Measurements from ENCODE around the gene KCTD1. TPM values are rescaled to one million over a fixed set of nuclear protein-coding genes. Genes with fewer than 3 reads are reported as not detected.
A peak's percentile ranks its signal among the peaks of the same experiment; 100 is the strongest.

Gene KCTD1
- total RNA-seq, 1 donor from 2014 or later = 31.8 TPM

DNA sequence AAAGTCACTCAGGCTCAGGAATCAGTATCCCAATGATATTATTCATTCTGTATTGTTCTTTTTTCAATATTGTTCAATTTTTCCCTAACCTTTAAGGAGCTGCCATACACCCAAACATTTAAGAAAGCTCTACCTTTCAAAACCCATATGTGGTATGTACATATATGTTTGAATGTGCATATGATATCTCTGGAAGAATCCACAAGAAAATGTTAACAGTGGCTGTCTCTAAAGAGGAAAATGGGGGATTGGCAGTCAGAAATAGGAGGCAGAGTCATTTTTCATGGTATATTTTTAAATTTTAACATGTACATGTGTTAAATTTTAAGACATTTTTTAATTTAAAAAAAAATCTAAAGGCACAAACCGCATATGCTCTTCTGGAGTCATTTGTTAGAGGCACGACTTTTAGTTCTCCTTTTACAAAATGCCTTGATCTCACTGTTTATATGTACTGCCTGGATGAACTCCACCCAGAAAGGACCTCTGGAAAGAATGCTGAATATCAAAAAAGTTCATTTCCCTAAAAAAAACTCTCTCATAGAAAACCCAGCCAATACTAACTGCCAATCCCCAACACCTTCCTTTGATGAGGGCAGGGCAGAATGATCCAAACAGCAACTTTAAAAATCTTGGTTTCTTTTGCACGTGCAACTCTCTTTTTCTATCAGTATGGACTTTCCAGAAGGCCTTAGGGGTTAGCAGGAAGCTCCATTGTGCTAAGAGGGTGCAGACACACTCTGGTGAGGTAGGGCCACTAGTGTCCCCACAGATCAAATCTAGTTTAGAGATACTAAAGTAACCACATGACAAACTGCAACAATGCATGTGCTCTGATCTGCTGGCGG lies 23.6 kb downstream of the KCTD1 start:
- Mint-ChIP-seq H3K4me3 (ENCODE audit: unreplicated experiment) (no peak overlapping the region), H3K36me3 (ENCODE audit: low read depth, unreplicated experiment) (peaks cover 2% of the 10 kb centered on the region), H3K27me3 (ENCODE audit: low read depth, unreplicated experiment) (no peaks in the 10 kb centered on the region), H3K27ac (ENCODE audit: unreplicated experiment) (no peak overlapping the region), H3K4me1 (ENCODE audit: low read depth, unreplicated experiment) (peaks cover 19% of the 10 kb centered on the region), H3K9me3 (ENCODE audit: unreplicated experiment) (no peaks in the 10 kb centered on the region)
- no peaks in the 10 kb centered on the region for H3K27me3 ChIP-seq (ENCODE audit: insufficient read depth, low read length)
- H3K4me1 ChIP-seq (ENCODE audit: insufficient read depth, low read length) = no peaks in the 10 kb centered on the region
- H4K20me1 ChIP-seq (ENCODE audit: insufficient read depth, low read length) = peaks cover 46% of the 10 kb centered on the region
- H3K79me2 ChIP-seq (ENCODE audit: insufficient read depth, low read length) = peaks cover 16% of the 10 kb centered on the region
- no peak overlapping the region for H3K9ac ChIP-seq (ENCODE audit: low read length)
- no peak overlapping the region for H3K4me3 ChIP-seq (ENCODE audit: insufficient read depth, low read depth, low read length)
- no peaks in the 10 kb centered on the region for H3K9me3 ChIP-seq (ENCODE audit: insufficient read depth, low read depth, low read length)
- H3K4me2 ChIP-seq (ENCODE audit: low read length) = no peak overlapping the region
- H3K36me3 ChIP-seq (ENCODE audit: insufficient read depth, low read length) = no peaks in the 10 kb centered on the region
- DNase-seq (ENCODE audit: low read depth) = no peak
- no peak for TF ChIP-seq EZH2 (IDR thresholded peaks at IDR 0.05; ENCODE audit: insufficient read depth, low read length)
- TF ChIP-seq, protein P1, sequence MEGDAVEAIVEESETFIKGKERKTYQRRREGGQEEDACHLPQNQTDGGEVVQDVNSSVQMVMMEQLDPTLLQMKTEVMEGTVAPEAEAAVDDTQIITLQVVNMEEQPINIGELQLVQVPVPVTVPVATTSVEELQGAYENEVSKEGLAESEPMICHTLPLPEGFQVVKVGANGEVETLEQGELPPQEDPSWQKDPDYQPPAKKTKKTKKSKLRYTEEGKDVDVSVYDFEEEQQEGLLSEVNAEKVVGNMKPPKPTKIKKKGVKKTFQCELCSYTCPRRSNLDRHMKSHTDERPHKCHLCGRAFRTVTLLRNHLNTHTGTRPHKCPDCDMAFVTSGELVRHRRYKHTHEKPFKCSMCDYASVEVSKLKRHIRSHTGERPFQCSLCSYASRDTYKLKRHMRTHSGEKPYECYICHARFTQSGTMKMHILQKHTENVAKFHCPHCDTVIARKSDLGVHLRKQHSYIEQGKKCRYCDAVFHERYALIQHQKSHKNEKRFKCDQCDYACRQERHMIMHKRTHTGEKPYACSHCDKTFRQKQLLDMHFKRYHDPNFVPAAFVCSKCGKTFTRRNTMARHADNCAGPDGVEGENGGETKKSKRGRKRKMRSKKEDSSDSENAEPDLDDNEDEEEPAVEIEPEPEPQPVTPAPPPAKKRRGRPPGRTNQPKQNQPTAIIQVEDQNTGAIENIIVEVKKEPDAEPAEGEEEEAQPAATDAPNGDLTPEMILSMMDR (IDR thresholded peaks at IDR 0.05; ENCODE audit: insufficient read depth, low read depth, low read length) = no peak
- no peak overlapping the region for H2AFZ ChIP-seq (ENCODE audit: low read depth, low read length)
- no peak overlapping the region for H3K27ac ChIP-seq (ENCODE audit: low read depth, low read length)
- FAIRE-seq = no peak

DNA sequence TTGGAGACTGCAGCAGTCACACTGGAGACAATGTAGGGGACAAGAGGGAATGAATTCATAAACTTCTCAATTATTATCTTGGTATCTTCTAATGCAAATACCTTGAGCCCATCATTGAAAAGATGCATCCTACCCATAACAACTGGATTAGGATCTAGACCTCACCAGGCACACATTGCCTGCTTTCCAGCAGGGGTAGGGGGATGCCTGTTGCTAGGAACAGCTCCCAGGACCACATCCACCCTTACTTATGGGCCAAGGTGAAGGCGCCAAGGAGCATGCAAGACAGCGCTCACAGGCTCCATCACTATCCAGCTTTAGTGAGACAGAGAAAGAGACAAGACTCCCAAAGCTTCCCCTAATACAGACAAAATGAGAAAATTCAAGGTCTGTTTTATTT lies 24.4 kb downstream of the KCTD1 start:
- H3K4me3 Mint-ChIP-seq (ENCODE audit: unreplicated experiment) = no peak overlapping the region
- Histone ChIP-seq H3K36me3 (ENCODE audit: insufficient read depth, low read length) (no peaks in the 10 kb centered on the region), H3K27ac (ENCODE audit: low read depth, low read length) (no peak overlapping the region), H4K20me1 (ENCODE audit: insufficient read depth, low read length) (peaks cover 45% of the 10 kb centered on the region), H3K4me2 (ENCODE audit: low read length) (no peak overlapping the region), H3K27me3 (ENCODE audit: insufficient read depth, low read length) (no peaks in the 10 kb centered on the region), H3K9me3 (ENCODE audit: insufficient read depth, low read depth, low read length) (no peaks in the 10 kb centered on the region), H3K79me2 (ENCODE audit: insufficient read depth, low read length) (peaks cover 18% of the 10 kb centered on the region), H2AFZ (ENCODE audit: low read depth, low read length) (no peak overlapping the region), H3K4me3 (ENCODE audit: insufficient read depth, low read depth, low read length) (no peak overlapping the region), H3K9ac (ENCODE audit: low read length) (no peak overlapping the region), H3K4me1 (ENCODE audit: insufficient read depth, low read length) (no peaks in the 10 kb centered on the region)
- no peaks in the 10 kb centered on the region for H3K9me3 Mint-ChIP-seq (ENCODE audit: unreplicated experiment)
- H3K36me3 Mint-ChIP-seq (ENCODE audit: low read depth, unreplicated experiment) = peaks cover 2% of the 10 kb centered on the region
- H3K27me3 Mint-ChIP-seq (ENCODE audit: low read depth, unreplicated experiment) = no peaks in the 10 kb centered on the region
- peaks cover 19% of the 10 kb centered on the region for H3K4me1 Mint-ChIP-seq (ENCODE audit: low read depth, unreplicated experiment)
- FAIRE-seq = no peak
- no peak for TF ChIP-seq EZH2 (IDR thresholded peaks at IDR 0.05; ENCODE audit: insufficient read depth, low read length)
- TF ChIP-seq, protein P1 (IDR thresholded peaks at IDR 0.05; ENCODE audit: insufficient read depth, low read depth, low read length) = no peak
- no peak for DNase-seq (ENCODE audit: low read depth)
- no peak overlapping the region for H3K27ac Mint-ChIP-seq (ENCODE audit: unreplicated experiment)

DNA sequence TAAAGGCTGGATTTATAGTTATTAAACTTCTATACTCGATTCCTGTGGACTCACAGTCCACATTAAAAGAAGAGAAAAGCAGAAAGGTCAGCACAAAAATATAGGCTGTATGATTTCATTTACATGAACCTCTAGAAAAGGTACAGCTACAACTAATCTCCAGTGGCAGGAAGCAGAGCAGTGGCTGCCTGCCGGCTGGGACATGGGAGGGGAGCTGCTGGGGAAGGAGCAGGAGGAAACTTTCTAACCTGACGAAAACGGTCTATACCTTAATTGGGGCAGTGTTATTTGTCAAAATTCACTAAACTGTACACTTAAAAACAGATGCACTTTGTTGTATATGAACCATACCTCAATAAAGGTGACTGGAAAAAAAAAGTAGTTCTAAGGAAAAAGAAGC lies 26.7 kb downstream of the KCTD1 start:
- Mint-ChIP-seq H3K27ac (ENCODE audit: unreplicated experiment) (peak overlapping the region; percentile 8), H3K4me1 (ENCODE audit: low read depth, unreplicated experiment) (peaks cover 21% of the 10 kb centered on the region)

More for the DNA sequence above, 26.7 kb downstream of the KCTD1 start:
- no peak overlapping the region for H3K4me3 Mint-ChIP-seq (ENCODE audit: unreplicated experiment)
- DNase-seq (ENCODE audit: low read depth) (no peak), FAIRE-seq (no peak)
- H3K4me1 ChIP-seq (ENCODE audit: insufficient read depth, low read length) = no peaks in the 10 kb centered on the region
- no peak overlapping the region for H2AFZ ChIP-seq (ENCODE audit: low read depth, low read length)
- TF ChIP-seq, protein P1 (IDR thresholded peaks at IDR 0.05; ENCODE audit: insufficient read depth, low read depth, low read length) = no peak
- no peak for TF ChIP-seq EZH2 (IDR thresholded peaks at IDR 0.05; ENCODE audit: insufficient read depth, low read length)
- H3K27ac ChIP-seq (ENCODE audit: low read depth, low read length) = no peak overlapping the region
- no peaks in the 10 kb centered on the region for H3K36me3 ChIP-seq (ENCODE audit: insufficient read depth, low read length)
- H3K79me2 ChIP-seq (ENCODE audit: insufficient read depth, low read length) = peaks cover 10% of the 10 kb centered on the region
- H3K9ac ChIP-seq (ENCODE audit: low read length) = no peak overlapping the region
- H3K4me2 ChIP-seq (ENCODE audit: low read length) = no peak overlapping the region
- peaks cover 2% of the 10 kb centered on the region for H3K36me3 Mint-ChIP-seq (ENCODE audit: low read depth, unreplicated experiment)
- peaks cover 41% of the 10 kb centered on the region for H4K20me1 ChIP-seq (ENCODE audit: insufficient read depth, low read length)
- H3K4me3 ChIP-seq (ENCODE audit: insufficient read depth, low read depth, low read length) = no peak overlapping the region
- no peaks in the 10 kb centered on the region for H3K9me3 ChIP-seq (ENCODE audit: insufficient read depth, low read depth, low read length)
- no peaks in the 10 kb centered on the region for H3K27me3 Mint-ChIP-seq (ENCODE audit: low read depth, unreplicated experiment)
- no peaks in the 10 kb centered on the region for H3K9me3 Mint-ChIP-seq (ENCODE audit: unreplicated experiment)
- no peaks in the 10 kb centered on the region for H3K27me3 ChIP-seq (ENCODE audit: insufficient read depth, low read length)

Measured in astrocyte (in vitro differentiated cells and primary cell).